ENCODE measurements around the gene ALDH3A1.

ALDH3A1 gene

DNA sequence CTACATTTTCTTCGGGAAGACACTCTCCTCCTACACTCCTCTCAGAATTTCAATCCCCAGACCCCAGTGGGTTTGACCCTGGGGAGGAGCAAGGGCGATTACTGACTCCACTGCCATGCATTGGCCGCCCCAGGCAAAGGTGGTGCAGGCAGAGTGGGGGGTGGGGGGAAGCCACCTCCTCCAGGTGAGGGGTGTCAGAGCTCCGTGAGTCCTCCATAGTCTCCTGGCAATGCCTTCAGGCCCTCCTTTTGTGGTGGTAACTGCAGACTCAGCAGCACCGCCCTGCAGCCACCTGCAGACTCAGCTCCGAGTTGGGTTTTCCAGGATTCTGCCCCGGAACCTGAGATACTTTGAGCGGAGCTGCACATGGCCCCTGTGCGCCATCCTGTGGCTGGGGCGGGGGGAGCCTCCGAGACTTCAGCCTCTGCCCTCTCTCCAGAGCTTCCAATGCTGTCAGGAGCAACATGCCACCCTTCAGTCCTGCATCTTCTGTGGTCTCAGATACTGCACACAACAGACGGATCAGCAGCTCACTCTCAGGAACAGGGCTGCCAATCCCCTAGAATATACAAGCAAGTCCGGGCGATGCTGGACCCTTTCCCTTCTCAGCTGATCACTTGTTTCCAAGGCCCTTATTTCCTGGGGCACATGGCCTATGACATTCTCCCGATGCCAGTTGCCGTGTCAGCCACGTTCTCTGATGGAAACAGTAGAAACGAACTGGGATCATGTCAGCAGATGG lies 29.3 kb downstream of the ALDH3A1 start:
- DNase-seq = no peak

DNA sequence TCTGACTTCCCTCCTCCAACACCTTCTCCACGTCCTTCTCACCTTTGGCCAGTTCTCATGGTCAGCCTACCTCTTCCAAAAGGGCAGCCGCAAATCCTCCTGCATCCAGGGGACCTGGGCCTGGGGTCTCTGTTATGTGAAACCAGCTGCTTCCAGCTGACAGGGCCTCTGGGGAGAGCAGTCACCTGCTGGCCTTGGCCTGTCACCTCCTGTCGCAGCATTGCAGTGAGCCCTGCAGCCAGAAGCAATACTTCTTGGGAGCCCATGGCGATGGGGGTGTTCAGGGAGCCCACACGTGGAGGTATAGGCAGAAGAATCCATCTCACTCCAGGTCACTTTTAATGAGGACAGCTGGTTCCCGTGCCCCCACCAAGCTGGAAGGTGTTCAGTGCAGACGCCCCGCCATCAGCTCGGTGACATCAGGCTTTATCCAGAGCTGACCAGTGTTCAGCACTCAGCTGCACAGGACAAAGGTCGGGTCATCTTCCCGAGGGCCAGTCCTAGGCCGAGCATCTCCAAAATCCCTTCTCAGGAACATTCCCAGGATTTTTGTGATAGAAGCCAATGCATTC lies 30.0 kb downstream of the ALDH3A1 start:
- DNase-seq = no peak

DNA sequence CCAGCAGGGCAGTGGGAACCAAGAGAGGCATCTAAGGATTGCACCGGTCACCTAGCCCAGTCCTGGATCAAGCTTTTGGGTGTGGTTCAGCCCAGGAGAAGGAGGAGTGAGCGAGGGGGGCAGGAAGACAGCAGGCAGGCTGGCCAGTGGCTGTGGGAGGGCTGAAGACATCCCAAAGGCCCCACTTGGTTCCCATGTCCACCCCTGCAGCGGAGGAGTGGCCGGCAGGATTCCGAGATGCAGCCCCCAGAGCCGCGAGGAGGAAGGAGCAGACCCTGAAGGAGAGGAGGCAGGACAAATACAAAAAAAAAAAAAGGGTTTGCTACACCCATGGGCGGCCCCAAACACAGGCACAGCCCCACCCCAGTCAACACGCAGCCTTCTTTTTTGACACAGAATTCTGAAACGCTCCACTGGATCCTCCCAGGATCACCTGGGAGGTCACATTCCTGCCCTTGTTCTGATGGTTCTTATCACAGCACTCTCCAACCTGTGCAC lies 30.6 kb downstream of the ALDH3A1 start:
- DNase-seq = no peak

DNA sequence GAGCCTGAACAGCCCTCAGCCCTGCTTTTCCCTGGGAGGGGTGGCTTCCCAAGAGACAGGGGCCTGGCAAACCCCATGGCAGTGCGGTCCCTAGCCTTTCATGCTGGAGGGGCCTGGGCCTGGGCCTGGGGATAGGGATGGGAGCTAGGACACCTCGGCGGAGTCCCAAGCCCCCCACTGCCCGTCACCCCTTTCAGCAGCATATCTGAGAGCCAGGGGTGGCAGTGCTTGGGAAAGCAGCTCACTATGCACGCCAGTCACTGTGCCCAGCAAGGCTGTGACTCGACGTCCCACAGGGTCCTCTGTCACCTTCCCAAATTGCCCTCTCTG lies 31.1 kb downstream of the ALDH3A1 start:
- DNase-seq = no peak

- no peak for DNase-seq
Measured at GRCh38 chr17:19716108-19717030, 31.7 kb downstream of the ALDH3A1 start, which contains the start of gene SLC47A2. TSS of gene SLC47A2 (minus strand) at chr17:19716584. CDS start at chr17:19716555, 29 bp downstream.

GRCh38 chr17:19714542-19715411 lies 33.3 kb downstream of the ALDH3A1 start:
- DNase-seq = no peak

- no peak for DNase-seq
Measured at GRCh38 chr17:19713901-19714361, 34.2 kb downstream of the ALDH3A1 start.

- DNase-seq = no peak
Measured at GRCh38 chr17:19713462-19713861, 34.6 kb downstream of the ALDH3A1 start.

- DNase-seq = no peak
Measured at GRCh38 chr17:19712436-19713004, 35.6 kb downstream of the ALDH3A1 start.

- DNase-seq = no peak
Measured at GRCh38 chr17:19709841-19710240, 38.3 kb downstream of the ALDH3A1 start.

- DNase-seq = no peak
Measured at GRCh38 chr17:19708431-19709175, 39.5 kb downstream of the ALDH3A1 start.

DNA sequence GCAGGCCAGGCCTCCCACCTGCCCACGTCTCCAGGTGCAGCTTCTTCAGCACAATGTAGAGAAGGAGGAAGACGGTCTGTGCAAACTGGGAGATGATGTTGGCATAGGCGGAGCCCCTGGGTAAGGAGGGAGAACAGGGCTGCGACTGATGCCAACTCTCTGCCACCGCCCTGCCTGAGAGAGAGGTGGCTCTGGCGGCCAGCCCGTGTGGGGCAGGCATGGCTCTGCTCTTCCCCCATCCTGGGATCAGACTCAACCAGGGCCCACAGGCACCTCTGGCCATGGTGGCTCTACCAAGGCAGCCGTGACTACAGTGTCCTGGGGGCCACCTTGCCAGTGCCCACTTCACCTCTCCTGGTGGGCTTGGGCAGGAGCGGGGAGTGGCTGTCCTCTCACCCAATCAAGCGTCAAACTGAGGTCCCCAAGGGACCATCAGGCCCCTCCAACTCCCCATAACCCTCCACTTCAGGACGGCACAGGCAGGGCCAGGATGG lies 40.3 kb downstream of the ALDH3A1 start:
- DNase-seq = no peak

- DNase-seq = no peak
Measured at GRCh38 chr17:19706791-19707727, 41.0 kb downstream of the ALDH3A1 start.

DNA sequence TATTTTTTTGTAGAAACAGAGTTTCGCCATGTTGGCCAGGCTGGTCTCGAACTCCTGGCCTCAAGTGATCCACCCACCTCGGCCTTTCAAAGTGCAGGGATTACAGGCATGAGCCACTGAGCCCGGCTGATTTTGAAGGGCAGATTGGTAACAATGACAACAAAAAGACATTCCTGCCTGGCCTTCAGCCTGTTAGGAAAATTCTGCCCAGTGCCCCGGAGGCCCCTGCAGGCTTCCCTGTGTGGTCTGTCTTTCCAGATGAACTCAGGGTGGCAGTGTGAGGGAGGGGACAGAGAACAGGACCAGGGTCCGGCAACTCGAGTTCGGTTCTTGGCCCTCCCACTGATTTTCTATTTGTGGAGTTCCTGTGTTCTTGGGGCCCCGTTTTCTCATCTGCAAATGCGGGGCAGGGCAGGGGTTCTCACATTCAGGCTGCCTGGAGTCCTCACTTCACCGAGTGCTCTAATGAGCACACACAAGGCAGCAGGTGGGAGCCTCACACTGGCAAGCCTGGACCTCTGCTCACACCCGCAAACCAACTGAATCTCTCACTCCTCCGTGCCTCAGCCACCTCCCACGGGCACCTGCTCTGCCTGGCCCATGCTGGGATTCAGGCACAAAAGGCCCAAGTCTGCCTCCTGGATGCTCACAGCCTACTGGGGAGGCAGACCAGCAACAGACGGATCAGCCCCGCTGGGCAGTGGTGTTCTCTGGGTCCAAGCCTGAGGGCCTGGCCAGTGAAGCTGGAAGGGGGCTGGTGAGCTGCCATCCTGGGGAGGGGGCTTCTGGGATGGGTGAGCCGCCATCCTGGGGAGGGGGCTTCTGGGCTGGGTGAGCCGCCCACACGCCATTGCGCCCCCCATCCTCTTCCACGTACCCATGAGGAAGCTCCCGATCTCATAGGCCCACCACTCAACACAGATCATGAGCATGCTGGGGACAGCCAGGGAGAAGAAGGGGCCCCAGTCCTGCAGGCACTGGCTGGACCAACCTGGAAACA lies 42.0 kb downstream of the ALDH3A1 start:
- DNase-seq = no peak

GRCh38 chr17:19705201-19705600 lies 42.9 kb downstream of the ALDH3A1 start:
- DNase-seq = no peak

DNA sequence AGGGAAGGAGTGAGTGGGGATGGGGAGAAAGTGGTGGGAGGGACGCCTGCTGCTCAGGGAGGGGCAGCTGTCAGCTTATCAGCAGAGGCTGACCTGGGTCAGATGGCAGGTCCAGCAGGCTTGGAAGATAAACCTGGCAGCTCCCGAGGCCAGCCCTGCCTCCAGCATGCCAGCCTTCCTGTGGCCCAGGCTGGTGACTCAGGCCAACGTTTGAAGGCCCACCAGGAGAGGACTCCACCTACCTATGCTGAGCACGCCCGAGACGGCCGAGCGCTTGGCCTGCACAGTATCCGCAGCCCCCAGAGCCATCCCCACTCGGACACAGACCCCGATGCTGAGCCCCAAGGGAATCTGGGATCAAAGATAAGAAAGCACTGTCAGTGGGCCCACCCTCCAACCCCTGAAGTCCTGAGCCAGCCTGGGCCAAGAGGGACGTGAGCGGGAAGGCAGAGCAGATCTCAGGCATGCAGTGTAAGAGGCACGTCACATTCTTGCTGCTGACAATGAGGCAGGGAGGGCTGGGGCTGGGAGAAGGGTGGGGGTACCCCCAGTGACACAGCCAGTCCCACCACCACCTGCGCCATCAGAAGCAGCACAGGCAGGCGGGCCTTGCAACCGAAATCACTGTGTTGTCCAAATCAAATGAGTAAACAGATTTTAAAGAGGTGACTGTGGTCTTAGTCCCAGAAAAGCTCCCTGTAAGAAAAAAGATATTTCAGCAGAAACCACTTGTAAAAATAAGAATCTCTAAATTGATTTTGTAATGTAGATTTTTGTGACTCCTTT lies 44.1 kb downstream of the ALDH3A1 start:
- no peak for DNase-seq

- DNase-seq = no peak
Measured at GRCh38 chr17:19703106-19703827, 44.8 kb downstream of the ALDH3A1 start.

Measured in cortex of kidney (tissue), 1 donor.